HG03045 (cell line): ENCODE data around the gene KIRREL3.
"Not testable (repeated sequence)": the region's sequence is repeated elsewhere in the genome, so short reads cannot be mapped to it uniquely, and the experiment has no call there.

Experiments
- ATAC-seq: cut with Tn5 transposase; IDR thresholded peaks from one replicate; pipeline ENCODE4 v1.9.1; 2021; ENCODE audit warnings: mild to moderate bottlenecking, moderate library complexity; ENCODE audit not compliant: unreplicated experiment

KIRREL3 gene

DNA sequence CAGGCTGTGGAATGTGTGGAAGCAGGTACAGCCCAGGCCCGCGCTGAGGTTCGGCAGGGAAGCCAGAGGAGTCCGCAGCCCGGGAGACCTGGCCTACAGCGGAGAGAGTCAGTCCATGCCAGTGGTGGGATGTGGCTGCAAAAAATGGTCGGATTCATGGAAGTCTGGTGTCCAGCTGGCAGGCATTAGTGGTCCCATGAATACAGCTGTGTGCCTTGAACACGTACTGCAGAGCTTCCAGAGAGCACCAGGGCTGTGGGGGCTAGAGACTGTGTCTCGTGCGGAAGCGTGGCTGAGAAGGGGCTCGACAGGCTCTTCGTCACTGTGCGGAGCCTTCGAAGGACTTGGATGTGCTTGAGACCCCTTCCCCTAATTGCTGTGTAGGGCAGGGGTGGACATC is 604.3 kb downstream of the KIRREL3 start:
- ATAC-seq: not testable (repeated sequence)

GRCh38 chr11:126395784-126396183 is 604.8 kb downstream of the KIRREL3 start:
- ATAC-seq: not testable (repeated sequence)

DNA sequence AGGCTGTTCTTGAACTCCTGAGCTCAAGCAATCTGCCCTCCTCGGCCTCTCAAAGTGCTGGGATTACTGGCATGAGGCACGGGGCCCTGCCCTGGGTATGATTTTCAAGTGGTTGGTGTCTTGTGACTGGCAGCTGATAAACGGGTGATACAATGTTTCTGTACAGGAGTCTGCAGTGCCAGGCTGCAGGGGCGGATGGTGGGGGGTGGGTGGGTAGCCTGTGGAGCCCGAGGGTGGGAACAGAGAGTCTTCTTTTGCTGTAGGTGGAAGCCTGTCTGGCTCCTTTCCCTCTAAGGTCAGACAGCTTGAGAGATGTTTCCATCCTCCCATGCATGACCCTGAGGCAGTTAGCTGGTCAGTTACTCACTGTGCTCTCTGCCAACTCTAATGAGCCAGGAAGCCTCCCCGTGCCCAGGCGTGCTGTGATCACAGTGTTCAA is 605.9 kb downstream of the KIRREL3 start:
- not testable (repeated sequence) for ATAC-seq

- no peak for ATAC-seq
Observed at GRCh38 chr11:126394036-126394435, 606.5 kb downstream of the KIRREL3 start.

DNA sequence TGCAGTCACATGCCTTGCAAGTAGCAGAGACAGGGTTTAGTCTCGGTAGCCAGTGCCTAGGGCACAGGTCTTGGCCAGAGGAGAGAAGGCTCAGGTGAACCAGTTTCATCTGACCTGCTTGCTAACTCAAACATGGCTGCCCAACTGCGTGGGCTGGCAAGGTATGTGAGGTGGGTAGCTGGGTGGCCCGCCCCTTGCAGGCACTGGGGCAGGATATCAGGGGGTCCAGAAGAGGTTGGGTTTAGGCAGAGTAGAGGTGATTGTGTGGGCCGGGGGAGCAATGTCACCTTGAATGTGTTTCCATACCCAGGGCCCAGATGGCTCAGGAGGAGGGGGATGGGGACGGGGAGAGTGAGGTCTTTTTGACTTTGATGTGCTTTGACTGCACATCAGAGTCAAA is 607.4 kb downstream of the KIRREL3 start:
- no peak for ATAC-seq

DNA sequence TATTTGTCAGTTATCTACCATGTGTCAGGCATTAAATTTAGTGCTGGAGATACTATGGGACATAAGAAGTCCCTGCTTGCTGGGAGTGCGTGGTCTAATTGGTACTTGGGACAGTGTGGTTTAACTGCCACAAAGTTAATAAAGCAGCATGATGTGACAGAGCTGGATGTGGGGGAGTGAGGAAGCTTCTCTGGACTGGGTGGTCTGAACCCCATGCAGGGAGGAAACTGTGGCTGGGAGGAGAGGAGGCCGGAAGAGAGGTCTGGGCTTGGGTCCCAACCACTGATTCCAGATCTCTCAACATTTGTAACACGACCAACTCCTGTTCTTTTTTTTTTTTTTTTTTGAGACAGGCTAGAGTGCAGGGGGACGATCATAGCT is 607.9 kb downstream of the KIRREL3 start:
- ATAC-seq: no peak

DNA sequence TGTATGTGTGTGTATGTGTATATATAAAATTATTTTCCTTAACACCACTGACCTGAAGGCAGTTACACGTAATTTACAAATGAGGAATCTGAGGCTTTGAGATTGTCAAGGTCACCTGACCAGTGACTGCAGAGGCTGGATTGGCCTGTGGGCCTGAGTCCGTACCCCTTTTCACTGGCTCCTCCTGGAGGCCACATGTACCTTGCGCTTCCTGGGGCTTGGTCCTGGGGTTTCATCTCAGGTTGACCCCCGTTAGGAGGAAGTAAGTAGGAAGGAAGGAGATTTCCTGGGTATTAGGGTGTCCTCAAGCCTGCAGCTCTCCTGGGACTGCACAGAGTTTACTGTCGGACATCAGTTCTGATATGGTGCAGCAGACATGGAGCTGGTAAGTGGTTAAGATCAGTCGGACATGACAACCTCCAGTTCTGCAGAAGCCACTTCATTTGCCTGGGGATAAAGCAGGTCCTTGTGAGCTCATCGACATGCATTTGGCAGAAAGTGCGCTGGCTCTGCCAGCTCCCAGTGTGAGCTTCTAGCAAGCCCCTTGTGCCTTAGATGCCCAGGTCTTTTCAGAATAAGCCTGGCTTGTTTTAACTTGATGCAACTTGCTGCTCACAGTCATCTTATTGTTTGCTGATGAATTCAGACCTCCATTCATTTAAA is 608.5 kb downstream of the KIRREL3 start:
- no peak for ATAC-seq

GRCh38 chr11:126391286-126391954 is 609.1 kb downstream of the KIRREL3 start:
- no peak for ATAC-seq

GRCh38 chr11:126390272-126390867 is 610.2 kb downstream of the KIRREL3 start:
- no peak for ATAC-seq

DNA sequence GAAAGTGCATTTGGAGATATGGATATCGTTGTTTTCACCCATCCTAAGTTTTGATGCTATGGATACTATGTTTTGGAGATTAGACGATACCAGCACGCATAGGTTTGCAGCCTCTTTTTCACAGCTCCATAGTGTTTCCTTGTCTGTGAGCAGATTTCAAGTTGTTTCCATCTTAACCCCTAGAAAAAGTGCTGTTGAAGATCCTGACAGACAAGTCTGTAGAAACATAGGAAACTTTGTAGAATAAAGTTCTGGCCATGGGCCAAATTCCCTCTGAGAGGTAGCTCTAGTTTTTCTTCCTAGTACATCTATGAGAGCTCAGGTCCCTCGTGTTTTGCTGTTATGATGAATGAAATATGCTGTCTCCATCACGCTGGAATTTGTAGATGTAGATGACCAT is 612.7 kb downstream of the KIRREL3 start:
- no peak for ATAC-seq

DNA sequence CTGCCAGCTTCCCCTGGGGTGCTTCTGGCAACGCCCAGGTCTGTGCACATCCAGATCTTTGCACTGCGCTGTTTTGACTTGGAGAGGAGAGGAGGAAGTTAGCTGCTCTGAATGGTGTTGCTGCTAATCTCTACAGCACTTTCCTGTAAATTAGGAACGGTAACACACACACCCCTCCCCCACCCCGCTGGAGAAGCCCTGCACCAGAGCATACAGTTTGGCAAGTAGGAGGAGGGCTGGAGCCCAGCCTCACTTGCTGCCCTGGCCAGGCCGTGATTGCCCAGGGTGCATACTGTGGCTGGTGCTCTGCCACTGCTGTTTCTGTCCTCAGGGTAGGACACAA is 613.9 kb downstream of the KIRREL3 start:
- not testable (repeated sequence) for ATAC-seq

DNA sequence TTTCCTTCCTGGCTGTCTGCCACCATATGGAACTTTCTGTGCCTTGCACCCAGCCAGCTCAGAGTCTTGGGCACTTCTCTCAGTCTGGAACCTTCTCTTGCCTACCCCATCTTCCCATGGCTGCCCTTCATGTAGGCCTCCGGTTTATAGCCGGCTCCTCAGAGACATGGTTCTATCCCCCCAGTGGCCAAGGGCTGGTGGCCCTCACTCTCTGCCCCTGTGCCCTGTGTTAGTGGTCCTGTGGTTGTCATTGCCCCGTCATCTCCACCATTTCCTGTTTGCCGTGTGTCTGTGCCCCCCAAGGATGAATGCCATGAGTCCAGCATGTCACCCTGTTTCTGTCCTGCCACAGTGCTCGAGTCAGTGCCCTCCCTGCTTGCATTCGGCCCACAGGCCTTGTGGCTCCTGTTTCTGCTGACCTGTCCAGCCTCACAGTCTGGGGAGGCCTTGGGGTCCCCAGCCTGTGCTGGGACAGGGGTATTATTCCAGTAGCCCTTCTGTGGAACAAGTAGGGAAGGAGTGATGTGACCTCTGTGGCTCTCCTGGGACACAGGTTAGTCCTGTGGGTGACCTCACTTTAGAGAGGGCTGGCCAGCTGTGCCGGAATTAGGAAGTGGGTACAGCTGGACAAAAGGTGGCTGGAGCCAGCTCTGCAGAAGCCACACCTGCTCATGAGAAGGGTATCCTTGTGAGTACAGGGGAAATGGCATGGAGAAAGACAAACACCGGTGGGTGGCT is 614.4 kb downstream of the KIRREL3 start:
- no peak for ATAC-seq

DNA sequence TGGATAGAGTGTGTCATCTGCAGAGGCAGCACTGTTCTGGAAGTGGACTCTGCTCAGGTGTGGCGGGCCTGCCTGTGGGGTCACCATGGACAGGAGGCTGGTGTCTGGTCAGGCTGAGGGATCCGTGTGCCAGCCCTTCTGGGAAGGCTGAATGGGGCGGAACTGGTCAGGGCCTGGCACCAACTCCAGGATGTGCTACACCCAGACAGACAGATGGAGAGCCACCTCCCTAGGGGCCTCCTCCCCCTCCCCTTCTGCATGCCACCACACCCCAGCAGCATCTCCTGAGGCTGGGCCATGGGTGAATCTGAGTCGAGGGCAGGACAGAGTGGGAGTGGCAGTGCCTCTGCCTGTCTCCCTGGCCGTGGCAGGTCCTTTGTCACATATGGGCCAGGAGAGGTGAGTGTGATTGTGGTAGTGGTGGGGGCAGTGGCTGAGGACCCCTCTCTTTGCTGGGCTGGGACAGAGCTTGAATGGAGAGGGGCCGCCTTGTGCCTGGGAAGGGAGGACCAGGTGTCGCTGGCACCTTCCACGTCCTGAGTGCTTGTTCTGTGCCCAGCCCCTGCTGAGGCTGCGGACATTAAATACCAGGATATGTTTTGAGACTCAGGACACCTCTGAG is 616.0 kb downstream of the KIRREL3 start:
- no peak for ATAC-seq

GRCh38 chr11:126383339-126384335 is 616.9 kb downstream of the KIRREL3 start:
- no peak for ATAC-seq

- ATAC-seq: not testable (repeated sequence)
Observed at GRCh38 chr11:126382641-126383040, 617.9 kb downstream of the KIRREL3 start.

- ATAC-seq: not testable (repeated sequence)
Observed at GRCh38 chr11:126381960-126382359, 618.6 kb downstream of the KIRREL3 start.

GRCh38 chr11:126380909-126381308 is 619.7 kb downstream of the KIRREL3 start:
- ATAC-seq: no peak

DNA sequence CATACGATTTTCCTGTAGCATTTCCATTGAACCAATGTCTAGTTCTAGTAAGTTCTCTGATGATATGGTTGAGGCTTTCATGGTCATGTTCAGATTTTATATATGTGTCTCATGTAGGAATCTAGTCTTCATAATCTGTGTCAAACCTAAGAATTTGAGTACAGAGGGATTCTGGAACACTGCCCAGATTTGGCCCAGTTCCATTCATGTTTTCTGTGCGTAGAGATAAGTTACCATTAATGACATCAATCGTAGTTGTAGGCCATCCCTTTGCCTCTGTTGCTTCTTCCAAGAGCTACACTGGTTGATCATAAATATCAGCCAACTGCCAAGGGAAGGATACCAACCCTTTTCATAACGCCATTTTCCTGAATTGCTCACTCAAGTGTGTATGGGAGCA is 621.8 kb downstream of the KIRREL3 start:
- ATAC-seq: no peak

GRCh38 chr11:126375726-126376125 is 624.8 kb downstream of the KIRREL3 start:
- no peak for ATAC-seq
